ENCODE data around the gene SNTG2. TPM values are rescaled to one million over a fixed set of nuclear protein-coding genes. Genes with fewer than 3 reads are reported as not detected.

SNTG2 gene
- polyA plus RNA-seq, 5 donors: 0.44 to 0.85 (median 0.54) TPM

GRCh38 chr2:1137913-1138391, 187.3 kb downstream of the SNTG2 start:
- no peak for DNase-seq

GRCh38 chr2:1140389-1141003, 189.8 kb downstream of the SNTG2 start:
- DNase-seq: no peak

DNA sequence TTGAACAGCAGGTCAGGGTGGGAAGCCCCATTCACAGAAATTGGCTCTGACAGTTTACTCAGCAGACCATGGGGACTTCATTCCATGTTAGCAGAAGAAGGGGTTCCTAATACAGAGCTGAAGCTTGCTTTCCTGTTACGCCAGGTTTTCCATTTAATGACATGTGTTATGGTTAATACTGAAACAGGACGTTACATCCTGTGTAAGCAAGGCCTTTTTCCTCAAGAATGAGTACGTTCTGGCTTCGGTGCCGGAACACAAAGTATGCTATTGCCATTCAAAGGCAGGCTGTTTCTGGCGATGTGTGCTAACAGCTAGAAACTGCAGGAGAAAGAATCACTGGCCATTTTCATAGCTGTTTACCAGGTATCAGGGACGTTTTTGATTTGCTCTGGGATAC, 190.4 kb downstream of the SNTG2 start:
- DNase-seq: no peak

DNA sequence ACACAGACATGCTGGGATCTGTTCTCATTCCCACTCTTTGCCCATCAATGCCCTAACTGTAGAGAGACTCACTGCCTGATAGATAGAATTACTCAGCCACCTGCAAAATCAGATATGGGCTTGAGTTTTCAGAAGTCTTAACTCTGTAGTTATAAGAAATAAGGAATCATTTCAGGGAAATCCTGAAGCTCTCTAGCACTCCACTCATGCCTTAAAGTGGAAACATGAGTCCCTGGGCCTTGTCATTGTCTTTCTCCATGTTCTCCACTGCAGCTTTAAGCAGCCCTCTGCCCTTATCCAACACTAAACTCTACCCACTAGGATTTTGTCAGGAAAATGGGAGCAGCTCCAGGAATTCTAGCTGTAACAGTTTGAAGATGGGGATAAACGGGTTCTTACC, 192.5 kb downstream of the SNTG2 start:
- DNase-seq: no peak

GRCh38 chr2:1147873-1148612, 197.4 kb downstream of the SNTG2 start:
- no peak for DNase-seq

GRCh38 chr2:1150724-1151511, 200.3 kb downstream of the SNTG2 start:
- no peak for DNase-seq

DNA sequence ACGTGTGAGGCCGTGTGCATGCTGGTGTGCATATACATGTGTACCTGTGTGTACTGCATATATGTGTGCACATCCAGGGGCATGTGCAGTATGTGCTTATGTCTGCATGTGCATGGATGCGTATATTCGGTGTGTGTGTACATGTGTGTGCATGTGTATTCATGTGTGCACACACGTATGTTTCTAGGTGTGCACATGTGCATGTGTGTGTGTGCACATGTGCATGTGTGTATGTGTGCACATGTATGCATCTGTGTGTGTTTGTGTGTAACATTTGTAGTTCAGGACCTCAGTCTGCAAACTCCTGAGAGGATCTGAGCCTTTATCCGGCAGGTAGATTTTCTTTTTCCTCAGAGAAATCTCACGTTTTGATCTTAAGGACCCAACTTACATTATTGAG, 201.7 kb downstream of the SNTG2 start:
- DNase-seq: no peak

DNA sequence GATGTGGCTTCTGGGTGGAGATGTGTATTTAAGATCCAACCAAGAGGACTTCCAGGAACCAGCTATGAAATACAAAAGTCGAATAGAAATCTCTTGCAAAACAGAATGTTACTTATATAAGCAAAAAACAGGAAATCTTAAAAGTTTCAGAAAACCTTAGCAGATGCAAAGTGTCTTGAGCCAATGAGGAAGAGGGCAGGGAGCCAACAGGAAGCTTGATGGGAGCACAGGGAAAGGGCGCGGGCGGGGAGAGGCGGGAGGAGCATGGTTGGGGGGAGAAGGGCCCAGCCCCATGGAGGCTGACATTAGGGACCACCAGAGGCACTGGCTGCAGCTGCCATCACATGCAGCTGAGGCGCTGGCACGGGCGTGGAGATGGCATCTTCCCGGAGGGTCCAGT, 203.3 kb downstream of the SNTG2 start:
- DNase-seq: no peak

DNA sequence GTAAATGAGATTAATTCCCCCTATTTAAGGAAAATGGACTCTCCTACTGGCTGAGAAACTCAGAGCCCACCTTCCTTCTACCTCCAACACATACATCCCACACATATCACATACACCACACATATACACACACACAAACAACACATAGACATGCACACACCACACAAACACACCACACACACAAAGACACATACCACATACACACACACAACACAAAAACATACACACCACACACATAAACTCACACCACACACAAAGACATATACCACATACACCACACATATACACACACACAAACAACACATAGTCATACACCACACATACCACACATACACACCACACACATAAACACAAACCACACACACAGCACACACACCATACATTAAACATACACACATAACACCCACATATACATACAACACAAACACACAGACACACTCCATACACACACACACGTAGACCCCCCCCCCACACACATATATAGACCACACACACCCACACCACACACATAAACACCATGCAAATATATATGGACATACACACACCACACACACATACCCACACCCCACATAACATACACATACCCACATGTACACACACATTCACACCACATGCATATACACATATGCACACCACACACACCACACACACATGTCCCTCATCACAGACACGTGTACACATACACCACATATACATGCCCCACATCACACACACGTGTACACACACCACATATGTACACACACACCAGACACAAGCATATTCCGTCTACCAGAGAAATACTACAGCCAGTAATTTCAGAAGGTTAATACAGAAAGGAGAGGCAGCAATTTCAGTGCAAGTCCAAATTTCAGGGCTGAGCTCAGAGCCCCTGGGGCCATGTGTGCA, 204.3 kb downstream of the SNTG2 start:
- DNase-seq: no peak

GRCh38 chr2:1156059-1156458, 205.4 kb downstream of the SNTG2 start:
- no peak for DNase-seq

GRCh38 chr2:1156531-1156930, 205.9 kb downstream of the SNTG2 start:
- no peak for DNase-seq

DNA sequence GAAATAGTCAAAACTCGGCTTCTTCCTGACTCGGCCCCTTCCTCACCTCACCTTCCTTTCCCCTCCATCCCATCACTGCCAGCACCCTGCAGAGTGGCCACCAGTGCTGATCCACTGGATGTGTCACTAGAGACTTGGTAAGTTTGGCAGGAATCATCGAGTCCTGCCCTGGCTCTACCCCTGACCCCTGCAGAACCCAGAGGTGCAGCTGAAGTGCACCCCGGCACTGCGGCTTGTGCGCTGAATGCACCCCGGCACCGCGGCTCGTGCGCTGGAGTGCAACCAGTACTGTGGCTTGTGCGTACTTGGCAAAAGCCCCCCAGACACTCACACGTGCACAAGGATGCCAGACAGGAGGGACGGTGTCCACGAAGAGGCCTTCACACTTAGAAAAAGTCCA, 206.5 kb downstream of the SNTG2 start:
- no peak for DNase-seq

- no peak for DNase-seq
Measured at GRCh38 chr2:1159013-1159412, 208.4 kb downstream of the SNTG2 start.

DNA sequence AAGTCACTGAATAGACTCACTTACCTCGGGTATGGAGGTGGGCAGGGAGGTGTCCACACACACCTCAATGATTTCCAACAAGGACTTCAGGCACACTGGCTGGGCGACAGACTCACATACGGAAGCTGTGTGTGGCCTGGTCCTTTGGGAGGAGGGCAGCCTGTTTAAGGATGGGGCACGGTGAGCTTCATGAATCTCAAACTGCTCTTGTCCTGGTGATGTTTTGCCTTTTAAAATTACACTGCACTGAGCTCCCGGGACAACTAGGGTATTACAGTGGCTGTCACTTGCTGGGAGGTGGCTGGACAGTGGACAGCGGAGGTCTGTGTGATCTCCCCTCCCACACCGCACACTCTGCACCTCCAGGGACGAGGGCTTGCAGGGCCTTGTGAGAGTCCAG, 211.6 kb downstream of the SNTG2 start:
- no peak for DNase-seq

GRCh38 chr2:1162768-1163584, 212.3 kb downstream of the SNTG2 start:
- DNase-seq: no peak

- no peak for DNase-seq
Measured at GRCh38 chr2:1166976-1167375, 216.3 kb downstream of the SNTG2 start.

DNA sequence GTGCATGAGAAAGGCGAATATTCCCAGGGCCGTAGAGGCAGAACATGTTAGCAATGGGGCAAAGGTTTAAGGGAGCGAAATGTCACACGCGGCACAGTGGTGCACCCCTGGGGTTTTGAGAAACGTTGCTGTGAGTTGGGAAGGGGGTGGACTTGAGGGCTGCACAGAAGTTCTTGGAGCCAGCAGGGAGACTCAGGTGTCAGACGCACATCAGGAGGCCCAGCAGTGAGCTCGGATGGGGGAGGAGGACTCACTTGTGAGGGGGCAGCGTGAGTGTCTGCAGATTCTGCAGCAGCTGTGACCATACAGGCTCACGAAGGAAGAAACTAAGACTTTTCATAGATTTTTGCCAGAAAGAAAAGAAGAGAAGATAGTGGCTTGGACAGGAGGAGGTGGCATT, 218.2 kb downstream of the SNTG2 start:
- no peak for DNase-seq

DNA sequence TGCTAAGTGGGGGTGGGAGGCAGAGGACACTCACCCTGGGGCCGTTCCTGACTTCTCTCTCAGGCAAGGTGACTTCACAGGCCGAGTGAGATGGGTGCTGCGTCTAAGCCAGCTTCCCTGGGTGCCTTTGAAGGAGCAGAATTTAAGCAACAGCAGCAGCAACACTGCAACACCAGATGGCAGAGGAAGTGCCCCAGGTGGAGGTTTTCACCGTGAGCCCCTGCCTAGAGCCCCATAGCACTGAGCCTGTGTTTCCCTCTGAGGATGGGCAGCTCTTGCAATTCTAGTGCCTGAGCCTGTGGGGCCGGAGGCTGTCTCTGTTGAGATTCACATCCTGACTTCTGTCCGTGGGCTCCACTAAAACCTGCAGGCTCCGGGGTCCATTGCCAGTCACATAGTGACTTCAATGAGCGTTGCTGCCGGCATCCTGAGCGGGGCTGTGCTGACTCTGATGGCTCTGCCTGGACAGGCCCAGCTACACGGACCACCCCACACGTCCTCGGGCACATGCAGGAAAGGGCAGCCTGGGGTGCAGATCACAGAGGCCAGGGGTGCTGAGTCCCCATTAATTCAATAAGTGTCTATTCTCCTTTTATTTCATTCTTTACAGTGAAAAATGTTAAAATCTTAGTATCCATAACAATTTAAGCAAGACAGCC, 218.8 kb downstream of the SNTG2 start:
- DNase-seq: no peak

DNA sequence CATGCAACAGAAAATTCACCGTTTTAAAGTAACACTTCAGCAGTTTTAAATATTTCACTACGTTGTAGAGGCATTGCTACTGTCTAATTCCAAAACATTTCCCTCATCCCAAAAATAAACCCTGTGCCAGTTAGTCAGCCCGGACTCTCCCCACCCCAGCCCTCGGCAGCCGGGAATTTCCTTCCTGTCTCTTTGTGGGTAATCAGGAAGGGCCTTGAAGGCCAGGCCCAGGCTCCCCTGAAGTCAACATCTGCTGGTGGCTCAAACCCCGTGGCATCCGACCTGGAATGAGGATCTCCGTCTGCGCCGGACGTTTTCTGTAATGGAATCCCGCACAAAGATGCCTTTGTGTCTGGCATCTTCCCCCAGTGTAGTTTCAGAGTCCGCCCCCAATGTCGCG, 219.6 kb downstream of the SNTG2 start:
- no peak for DNase-seq

DNA sequence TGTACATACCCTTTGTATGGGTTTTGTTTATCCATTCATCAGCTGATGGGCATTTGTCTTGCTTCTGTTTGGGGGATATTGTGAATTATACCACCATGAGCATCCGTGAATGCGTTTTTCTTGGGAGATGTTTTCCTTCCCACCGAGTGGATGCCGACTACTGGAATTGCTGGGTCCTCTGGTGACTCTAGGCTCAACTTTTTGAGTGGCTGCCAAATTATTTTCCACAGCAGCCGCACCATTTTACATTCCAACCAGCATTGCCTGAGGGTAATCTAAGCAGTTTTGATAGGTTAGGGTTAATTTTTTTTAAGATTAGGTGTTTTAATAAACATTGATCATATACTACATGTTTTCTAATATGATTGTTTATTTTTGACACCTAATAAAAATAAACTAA, 220.1 kb downstream of the SNTG2 start:
- no peak for DNase-seq

All from right lung (tissue), 5 donors.